Islet precursor cell (in vitro differentiated cells): ENCODE measurements around the gene EXOC4.

Experiments
- DNase-seq: peaks from one replicate; pipeline ENCODE4 v3.0.0-alpha.2; 2018

Gene EXOC4

GRCh38 chr7:133549633-133550032 is 296.8 kb downstream of the EXOC4 start:
- no peak for DNase-seq

- no peak for DNase-seq
These were observed 297.3 kb downstream of the EXOC4 start for GRCh38 chr7:133550145-133550544.

- DNase-seq = no peak
These were observed 297.9 kb downstream of the EXOC4 start for GRCh38 chr7:133550811-133551210.

GRCh38 chr7:133551466-133551865 is 298.6 kb downstream of the EXOC4 start:
- DNase-seq = no peak

- no peak for DNase-seq
These were observed 299.2 kb downstream of the EXOC4 start for GRCh38 chr7:133552079-133552478.

- no peak for DNase-seq
These were observed 301.5 kb downstream of the EXOC4 start for GRCh38 chr7:133554330-133554729.

- no peak for DNase-seq
These were observed 303.2 kb downstream of the EXOC4 start for GRCh38 chr7:133556048-133556447.

- DNase-seq = no peak
These were observed 303.7 kb downstream of the EXOC4 start for GRCh38 chr7:133556553-133556952.

GRCh38 chr7:133560900-133561299 is 308.0 kb downstream of the EXOC4 start:
- DNase-seq = no peak

GRCh38 chr7:133561396-133561795 is 308.5 kb downstream of the EXOC4 start:
- DNase-seq = no peak

- DNase-seq = no peak
These were observed 309.7 kb downstream of the EXOC4 start for GRCh38 chr7:133562621-133563020.

- no peak for DNase-seq
These were observed 310.4 kb downstream of the EXOC4 start for GRCh38 chr7:133563251-133563650.

- DNase-seq = no peak
These were observed 311.6 kb downstream of the EXOC4 start for GRCh38 chr7:133564484-133564883.

- DNase-seq = no peak
These were observed 315.7 kb downstream of the EXOC4 start for GRCh38 chr7:133568544-133568943.

GRCh38 chr7:133570321-133570720 is 317.4 kb downstream of the EXOC4 start:
- DNase-seq = no peak

- no peak for DNase-seq
These were observed 318.2 kb downstream of the EXOC4 start for GRCh38 chr7:133571076-133571475.

GRCh38 chr7:133572087-133572486 is 319.2 kb downstream of the EXOC4 start:
- no peak for DNase-seq

GRCh38 chr7:133572843-133573242 is 320.0 kb downstream of the EXOC4 start:
- no peak for DNase-seq

- DNase-seq = no peak
These were observed 320.8 kb downstream of the EXOC4 start for GRCh38 chr7:133573554-133574265.

- DNase-seq = no peak
These were observed 323.0 kb downstream of the EXOC4 start for GRCh38 chr7:133575726-133576440.

GRCh38 chr7:133576612-133577168 is 323.8 kb downstream of the EXOC4 start:
- DNase-seq = no peak

GRCh38 chr7:133582766-133583523 is 330.1 kb downstream of the EXOC4 start:
- DNase-seq = no peak

GRCh38 chr7:133583545-133584171 is 330.8 kb downstream of the EXOC4 start:
- no peak for DNase-seq
